ENCODE results near the gene GCGR.

- no peak for TF ChIP-seq BHLHE40 (IDR thresholded peaks at IDR 0.05; ENCODE audit: low read depth, low read length)
- TF ChIP-seq ZC3H11A (IDR thresholded peaks at IDR 0.05): no peak
- no peak for TF ChIP-seq POLR2A (IDR thresholded peaks at IDR 0.05; ENCODE audit: low read length)
- TF ChIP-seq CTCF (IDR thresholded peaks at IDR 0.05): no peak
- no peak for TF ChIP-seq JUN (IDR thresholded peaks at IDR 0.05)
- no peak for TF ChIP-seq HOXB5 (CRISPR knock-in tag; IDR thresholded peaks at IDR 0.05)
- TF ChIP-seq CHD4 (IDR thresholded peaks at IDR 0.05; ENCODE audit: borderline replicate concordance): no peak
- no peak for TF ChIP-seq ESRRA (IDR thresholded peaks at IDR 0.05; ENCODE audit: borderline replicate concordance, low read length)
- TF ChIP-seq SMC3 (IDR thresholded peaks at IDR 0.05): no peak
- no peak for TF ChIP-seq MAZ (IDR thresholded peaks at IDR 0.05; ENCODE audit: borderline replicate concordance, low read depth, low read length)
- TF ChIP-seq FOSB (CRISPR knock-in tag; IDR thresholded peaks at IDR 0.05): no peak
Measured at GRCh38 chr17:81805707-81806460, 1.9 kb downstream of the GCGR start.
